GM03348 (cell line): Measurements from ENCODE around the gene DLGAP1.
"Not testable (repeated sequence)": the region's sequence is repeated elsewhere in the genome, so short reads cannot be mapped to it uniquely, and the experiment has no call there.

Source experiments
- DNase-seq: peaks from one replicate; pipeline ENCODE4 v3.0.0; 2012; ENCODE audit warnings: low spot score

Gene DLGAP1

DNA sequence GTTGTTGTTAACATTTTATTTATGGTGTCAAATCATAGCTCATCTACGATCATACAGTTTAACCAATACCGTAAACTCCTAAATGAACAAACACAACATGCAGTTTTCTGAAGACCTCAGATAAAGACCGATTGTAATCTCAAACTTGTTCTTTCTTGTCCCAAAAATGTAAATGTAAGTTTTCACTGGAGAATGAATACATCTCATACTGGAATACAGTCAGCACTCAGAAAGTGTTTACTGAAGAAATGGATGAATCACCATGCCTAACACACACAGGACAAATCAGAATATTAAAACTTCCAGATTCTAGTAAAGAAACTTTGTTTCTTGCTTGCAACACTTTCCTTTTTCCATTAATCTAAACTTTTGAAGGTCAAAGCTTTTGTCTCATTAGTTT, 380.5 kb downstream of the DLGAP1 start:
- no peak for DNase-seq

DNA sequence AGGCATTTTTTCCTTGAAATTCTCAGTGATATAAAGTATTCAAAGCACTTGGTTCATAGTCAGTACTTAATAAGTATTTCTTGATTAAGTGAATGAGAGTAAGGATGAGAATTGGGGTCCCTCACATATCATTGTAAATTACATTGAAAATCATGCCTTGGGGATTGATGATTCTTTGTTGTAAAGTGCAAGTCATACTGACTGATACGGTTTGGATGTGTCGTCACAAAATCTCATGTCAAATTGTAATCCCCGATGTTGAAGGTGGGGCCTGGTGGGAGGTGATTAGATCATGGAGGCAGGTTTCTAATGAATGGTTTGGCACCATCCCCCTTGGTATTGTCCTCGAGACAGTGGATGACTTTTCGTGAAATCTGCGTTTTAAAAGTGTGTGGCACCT, 385.9 kb downstream of the DLGAP1 start:
- no peak for DNase-seq

- peak; percentile 71 for DNase-seq
These were observed 386.5 kb downstream of the DLGAP1 start for GRCh38 chr18:4068552-4069158.

DNA sequence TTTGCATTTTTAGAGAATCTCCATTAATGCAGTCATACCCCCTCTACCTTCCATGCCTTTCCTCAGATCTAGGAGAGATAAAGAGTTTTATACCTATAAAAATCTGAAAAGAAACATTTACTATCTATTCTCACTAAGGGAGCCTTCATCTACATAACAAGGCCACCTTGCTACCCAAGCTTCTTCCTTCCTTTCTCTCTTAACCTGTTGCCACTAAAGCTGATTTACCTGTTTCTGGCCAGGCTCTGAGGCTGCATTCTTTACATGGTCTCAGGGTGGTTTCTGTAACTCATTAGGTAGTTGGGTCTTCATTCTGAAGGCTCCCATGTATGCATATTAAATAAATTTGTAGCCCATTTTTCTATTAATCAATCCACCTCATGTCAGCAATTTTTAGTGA, 391.6 kb downstream of the DLGAP1 start:
- DNase-seq, result no peak

DNA sequence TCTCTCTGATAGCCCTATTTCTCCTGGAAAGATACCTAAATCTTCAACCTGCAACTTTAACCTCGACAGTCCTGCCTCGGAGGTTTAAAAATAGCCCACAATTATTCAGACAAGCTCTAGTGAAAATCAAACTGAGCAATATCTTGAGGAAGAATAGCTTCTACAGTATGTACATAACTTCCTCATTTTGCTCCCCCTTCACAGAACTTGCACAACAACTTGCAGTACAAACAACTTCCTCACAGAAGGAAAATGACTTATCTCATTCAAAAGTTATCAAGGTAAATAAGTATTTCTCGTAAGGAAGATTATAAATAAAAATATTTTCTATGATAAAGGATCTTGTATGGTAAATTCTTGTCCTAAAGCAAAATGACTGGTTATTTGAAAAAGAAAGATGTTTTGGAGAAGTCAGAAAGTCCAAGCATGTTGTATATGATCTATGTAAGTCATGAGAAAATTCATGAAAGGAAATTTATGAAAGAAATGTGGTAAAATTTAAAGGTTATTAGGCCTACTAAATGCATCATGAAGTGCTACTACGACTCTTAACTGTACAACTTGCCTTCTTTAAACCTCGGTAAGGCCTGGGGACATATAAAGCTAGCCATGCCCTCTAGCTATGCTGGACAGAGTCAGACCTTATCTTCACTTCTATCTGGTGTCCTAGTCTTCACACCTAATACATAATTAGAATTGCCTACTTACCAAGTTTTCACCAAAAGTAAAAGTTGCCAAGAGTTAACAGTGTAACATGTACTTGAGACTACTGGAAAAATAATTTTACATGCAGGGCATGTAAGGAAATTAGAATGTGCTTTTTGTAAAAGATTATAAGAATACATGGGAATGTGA, 394.5 kb downstream of the DLGAP1 start:
- no peak for DNase-seq

DNA sequence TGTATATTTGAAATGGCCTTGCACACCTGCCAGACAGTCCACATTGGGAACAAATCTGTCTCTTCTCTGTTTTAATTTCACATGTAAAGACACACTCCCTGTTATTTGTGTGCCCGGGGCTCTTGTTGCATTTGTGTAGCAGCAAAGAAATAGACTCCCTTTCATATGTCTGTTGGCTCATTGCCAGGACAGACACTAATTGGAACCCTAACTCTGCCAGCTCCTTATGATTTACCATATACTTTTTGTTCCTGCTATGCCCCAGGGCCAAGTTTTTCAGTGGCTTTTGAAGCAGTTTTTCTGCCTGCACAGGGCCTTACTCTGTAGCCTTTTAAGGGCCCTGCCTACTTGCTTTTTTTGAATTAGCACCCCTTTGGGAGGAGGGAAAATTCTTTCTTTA, 396.9 kb downstream of the DLGAP1 start:
- no peak for DNase-seq

DNA sequence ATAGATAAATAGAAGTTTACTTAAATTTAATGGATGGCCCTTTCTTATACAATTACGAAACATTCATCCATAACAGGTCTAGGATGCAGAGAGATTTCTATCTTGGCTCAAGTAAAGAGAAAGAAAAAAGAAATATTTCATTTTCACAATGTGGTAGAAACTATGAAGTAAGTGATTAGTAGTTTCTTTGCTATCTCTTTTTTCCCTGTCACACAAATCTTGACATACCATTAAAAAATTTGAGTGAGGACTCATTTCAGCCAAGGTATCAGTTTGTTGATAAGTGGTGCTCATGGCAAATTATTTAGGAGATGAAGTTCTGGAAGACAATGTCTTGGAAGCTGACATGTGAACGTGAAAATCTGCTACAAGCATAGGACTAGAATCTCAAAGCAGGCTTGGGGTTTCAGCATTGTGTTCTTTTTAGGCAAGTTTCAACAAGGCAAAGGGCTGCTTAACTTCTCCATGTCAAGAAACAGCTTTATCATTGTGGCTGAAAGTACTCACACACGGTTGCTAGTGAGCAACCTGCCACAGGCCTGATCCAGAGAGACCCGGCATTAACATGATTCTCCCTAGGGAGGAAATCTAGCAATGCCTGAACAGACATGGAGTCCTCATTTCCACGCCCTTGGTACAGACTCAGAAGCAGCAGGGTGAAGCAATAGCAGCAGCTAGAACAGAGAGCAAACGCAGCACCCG, 414.6 kb downstream of the DLGAP1 start:
- DNase-seq, result no peak

DNA sequence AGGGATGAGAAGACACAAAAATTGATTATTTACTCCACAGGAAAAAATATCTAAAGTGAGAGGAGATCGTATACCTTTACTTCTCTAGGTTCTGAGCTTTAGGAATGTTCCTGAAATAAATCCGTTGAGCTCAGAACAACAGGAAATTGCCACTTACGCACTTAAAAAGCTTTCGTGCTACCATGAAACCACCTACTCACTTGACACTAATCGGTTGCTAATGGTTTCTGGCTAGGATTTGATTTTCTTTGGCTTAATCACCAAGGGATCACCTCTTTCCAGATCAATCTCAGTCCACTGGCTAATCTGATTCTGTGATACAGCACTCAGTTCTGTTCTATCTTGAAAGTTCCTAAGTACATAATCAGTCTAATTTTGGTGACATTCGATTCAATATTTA, 419.6 kb downstream of the DLGAP1 start:
- DNase-seq, result no peak

DNA sequence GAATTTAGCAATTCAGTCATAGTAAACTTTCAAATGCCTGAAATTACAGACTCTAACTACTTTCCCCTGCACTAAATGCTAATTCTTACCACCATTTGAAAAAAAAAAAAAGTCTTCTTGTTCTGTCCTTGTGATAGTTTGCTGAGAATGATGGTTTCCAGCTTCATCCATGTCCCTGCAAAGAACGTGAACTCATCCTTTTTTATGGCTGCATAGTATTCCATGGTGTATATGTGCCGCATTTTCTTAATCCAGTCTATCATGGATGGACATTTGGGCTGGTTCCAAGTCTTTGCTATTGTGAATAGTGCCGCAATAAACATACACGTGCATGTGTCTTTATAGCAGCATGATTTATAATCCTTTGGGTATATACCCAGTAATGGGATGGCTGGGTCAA, 420.3 kb downstream of the DLGAP1 start:
- DNase-seq, result not testable (repeated sequence)

DNA sequence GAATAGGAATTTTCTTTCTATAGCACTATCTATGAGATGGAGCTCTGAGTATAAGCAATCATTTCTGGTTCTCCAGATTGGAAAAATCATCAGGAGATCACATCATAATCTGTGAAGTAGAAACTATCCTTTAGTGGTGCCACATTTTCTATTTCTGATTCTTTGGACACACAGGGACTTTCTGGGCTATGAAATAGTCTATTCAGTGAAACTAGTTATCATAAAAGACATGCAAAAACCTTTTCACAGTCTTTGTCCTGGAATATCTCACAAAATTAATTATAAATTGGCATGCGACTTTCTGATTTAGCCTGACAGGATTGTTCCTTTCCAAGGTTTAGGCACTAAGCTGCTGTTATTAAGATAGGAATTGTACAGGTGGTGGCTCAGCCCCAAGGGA, 428.6 kb downstream of the DLGAP1 start:
- DNase-seq, result no peak

- DNase-seq, result no peak
These were observed 430.4 kb downstream of the DLGAP1 start for GRCh38 chr18:4024702-4025101.

DNA sequence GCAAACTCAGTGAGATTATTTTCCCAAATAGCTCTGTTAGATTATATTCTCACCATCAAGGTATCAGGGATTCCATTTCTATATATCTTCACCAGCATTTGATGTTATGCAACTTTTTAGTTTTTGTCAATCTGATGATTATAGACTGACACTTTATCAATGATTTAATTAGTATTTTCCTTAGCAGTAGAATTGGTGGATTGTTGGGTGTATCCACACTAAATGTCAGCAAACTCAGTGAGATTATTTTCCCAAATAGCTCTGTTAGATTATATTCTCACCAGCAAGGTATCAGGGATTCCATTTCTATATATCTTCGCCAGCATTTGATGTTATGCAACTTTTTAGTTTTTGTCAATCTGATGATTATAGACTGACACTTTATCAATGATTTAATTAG, 432.4 kb downstream of the DLGAP1 start:
- DNase-seq, result not testable (repeated sequence)

- no peak for DNase-seq
These were observed 435.1 kb downstream of the DLGAP1 start for GRCh38 chr18:4020026-4020425.

DNA sequence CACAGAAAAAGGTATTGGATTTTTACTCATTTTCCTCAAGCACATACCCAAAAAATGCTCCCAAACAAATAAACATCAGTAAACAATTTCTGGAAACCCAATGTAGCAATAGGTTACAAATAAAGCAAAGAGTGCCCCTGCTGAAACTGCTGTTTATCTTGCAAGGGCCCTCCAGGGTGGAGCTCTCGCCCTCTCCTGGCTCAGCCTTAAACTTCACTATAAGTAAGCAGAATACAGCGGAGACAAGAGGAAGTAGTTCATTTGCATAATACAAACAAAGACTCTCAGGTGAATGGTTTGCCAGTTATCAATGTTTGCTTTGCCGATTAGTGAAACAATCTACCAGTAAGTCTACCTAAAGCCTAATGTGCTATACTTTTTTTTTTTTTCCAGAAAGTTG, 437.6 kb downstream of the DLGAP1 start:
- DNase-seq, result no peak

DNA sequence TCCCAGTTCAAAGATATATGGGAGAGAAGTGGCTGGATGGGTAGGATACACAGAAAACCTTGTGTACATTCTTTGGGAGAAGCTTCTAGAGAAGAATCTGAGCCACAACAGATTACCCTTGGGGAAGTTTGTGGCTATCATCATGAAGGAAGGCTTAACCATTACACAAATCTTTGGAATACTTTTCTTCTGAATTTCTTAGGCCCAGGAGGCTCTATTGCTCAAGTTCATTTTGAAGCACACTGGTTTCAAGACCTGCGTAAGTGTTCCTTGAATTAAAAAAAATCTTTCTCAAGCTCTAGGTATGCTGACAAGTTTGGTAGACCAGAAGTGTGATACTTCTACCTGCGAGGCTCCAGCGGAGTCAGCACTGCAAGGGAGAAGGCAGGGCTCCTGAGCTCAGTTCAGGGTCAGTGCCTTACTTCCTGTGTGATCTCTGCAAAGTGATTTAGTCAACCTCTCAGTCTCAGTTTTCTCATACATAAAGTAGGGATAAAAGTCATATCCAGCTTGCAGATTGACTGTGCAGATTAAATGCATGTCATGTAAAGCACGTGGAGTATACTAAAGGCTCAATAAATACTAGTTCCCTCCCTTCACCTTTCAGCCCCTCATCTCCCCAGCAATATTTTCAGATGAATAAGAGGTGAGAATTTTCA, 438.6 kb downstream of the DLGAP1 start:
- DNase-seq, result no peak

DNA sequence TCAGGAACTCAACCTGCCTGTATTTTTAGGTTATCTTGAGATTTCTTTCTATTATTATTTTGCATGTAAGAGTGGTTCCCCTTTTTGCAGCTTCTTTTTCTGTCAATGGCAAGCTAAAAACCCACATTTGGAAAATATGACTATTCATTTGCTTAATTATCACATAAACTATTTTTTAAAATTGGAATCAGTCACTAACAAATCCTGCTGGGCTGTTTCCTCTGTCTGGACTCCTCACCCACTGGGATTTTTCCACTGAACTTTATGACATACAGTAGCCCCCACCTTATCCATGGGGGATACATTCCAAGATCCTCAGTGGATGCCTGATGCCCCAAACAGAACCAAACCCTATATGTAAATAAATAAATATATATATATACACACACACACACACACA, 447.3 kb downstream of the DLGAP1 start:
- no peak for DNase-seq

GRCh38 chr18:4004183-4004829, 450.8 kb downstream of the DLGAP1 start:
- peak; percentile 34 for DNase-seq

- DNase-seq, result peak; percentile 62
These were observed 456.3 kb downstream of the DLGAP1 start for GRCh38 chr18:3998698-3999333.

- DNase-seq, result peak; percentile 44
These were observed 459.5 kb downstream of the DLGAP1 start for GRCh38 chr18:3995476-3996102.

DNA sequence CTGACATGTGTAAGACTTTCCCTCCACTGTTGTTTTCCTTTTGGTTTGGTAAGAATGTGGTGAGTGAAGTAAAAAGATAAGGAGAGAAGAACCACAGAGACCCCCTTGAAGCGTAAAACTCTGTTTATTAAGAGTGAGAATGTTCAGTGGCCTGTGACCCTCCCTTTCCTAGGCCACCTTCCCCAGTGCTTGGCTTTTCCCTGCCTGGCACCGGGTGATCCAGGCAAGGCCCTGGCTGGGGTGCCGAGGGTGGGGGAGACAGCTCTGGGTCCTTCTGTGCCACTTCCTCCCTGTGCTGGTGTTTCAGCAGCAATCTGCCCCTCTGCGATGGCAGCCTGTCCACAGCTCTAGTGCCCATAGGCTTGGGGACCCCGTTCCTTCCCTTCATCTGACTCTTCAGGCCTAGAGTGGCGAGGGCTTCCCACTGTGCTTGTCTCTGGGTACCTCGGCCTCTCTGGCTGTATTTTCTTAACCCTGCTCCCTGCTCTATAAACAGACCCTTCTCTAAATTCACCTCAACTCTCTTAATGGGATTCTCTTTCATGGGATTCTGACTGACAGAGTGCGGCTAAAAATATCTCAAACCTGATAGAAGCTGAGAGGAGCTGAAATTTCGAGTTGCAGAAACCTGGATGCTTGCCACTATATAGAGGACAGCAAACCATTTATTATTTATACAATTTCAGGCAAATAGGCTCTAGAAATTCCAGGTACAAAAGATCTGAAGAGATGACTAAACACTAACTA, 461.0 kb downstream of the DLGAP1 start:
- no peak for DNase-seq
